ENCODE data around the gene STX1A. TPM values are rescaled to one million over a fixed set of nuclear protein-coding genes. Genes with fewer than 3 reads are reported as not detected.

STX1A gene
- polyA plus RNA-seq, 2 of the 4 experiments (the other 2 are of a cell fraction), result 49.2 to 81.7 TPM

GRCh38 chr7:73690646-73691045 is 28.8 kb downstream of the STX1A start:
- H3K4me1 ChIP-seq, result no peaks in the 10 kb centered on the region
- no peaks in the 10 kb centered on the region for H3K9me3 ChIP-seq
- H3K4me2 ChIP-seq, result no peak overlapping the region
- H3K4me3 ChIP-seq, result no peak overlapping the region
- 93% methylated on average over 7 of the region's 7 CpGs for WGBS (ENCODE audit: missing lambda C conversion rate)
- POLR2A ChIA-PET, result interaction anchor here (2.0 kb wide), 1 partner anchor 11 kb away, joined by 6 read pairs; no protein-coding TSS in a partner anchor
- FAIRE-seq (no peak), ATAC-seq (no peak), DNase-seq (ENCODE audit: low read depth in 1 of 2, low spot score in 1 of 2) (no peak)
- CTCF ChIA-PET, result interaction anchor here (0.6 to 4.0 kb wide), 6 partner anchors 11 to 84 kb away, joined by 3 to 34 read pairs (median 8); no protein-coding TSS in a partner anchor
- H3K27ac ChIP-seq, result no peak overlapping the region
- no peak for TF ChIP-seq ESRRA (IDR thresholded peaks at IDR 0.05; ENCODE audit: borderline replicate concordance, low read length)
- TF ChIP-seq EHMT2 (IDR thresholded peaks at IDR 0.05; ENCODE audit: low read depth), result no peak
- TF ChIP-seq MAFK (IDR thresholded peaks at IDR 0.05; ENCODE audit: partially characterized antibody), result no peak
- TF ChIP-seq HMGXB4 (CRISPR knock-in tag; IDR thresholded peaks at IDR 0.05; ENCODE audit: borderline replicate concordance), result no peak
- no peak for TF ChIP-seq USF2 (IDR thresholded peaks at IDR 0.05)
- TF ChIP-seq RAD21 (conservative IDR thresholded peaks at IDR 0.05 in 1 of 2, IDR thresholded peaks at IDR 0.05 in 1 of 2), result no peak
- no peak for TF ChIP-seq NFE2L2 (conservative IDR thresholded peaks at IDR 0.05; ENCODE audit: low read length)
- no peak for TF ChIP-seq JUN (IDR thresholded peaks at IDR 0.05)
- TF ChIP-seq EP300 (IDR thresholded peaks at IDR 0.05), result no peak
- no peak for TF ChIP-seq MAZ (IDR thresholded peaks at IDR 0.05; ENCODE audit: borderline replicate concordance, low read depth, low read length)
- TF ChIP-seq ZSCAN20 (CRISPR knock-in tag; IDR thresholded peaks at IDR 0.05), result no peak
- TF ChIP-seq PBX3 (IDR thresholded peaks at IDR 0.05), result no peak
- no peak for TF ChIP-seq NR3C1 (IDR thresholded peaks at IDR 0.05)
- no peak for TF ChIP-seq REST (IDR thresholded peaks at IDR 0.05)
- TF ChIP-seq MYC (IDR thresholded peaks at IDR 0.05; ENCODE audit: borderline replicate concordance, low read length), result no peak

- TF ChIP-seq KDM1A (IDR thresholded peaks at IDR 0.05; ENCODE audit: low read depth) (no peak), EP300 (IDR thresholded peaks at IDR 0.05) (no peak), MAX (IDR thresholded peaks at IDR 0.05) (no peak), CBX8 (IDR thresholded peaks at IDR 0.05) (no peak)
- no peaks in the 10 kb centered on the region for H3K9me3 ChIP-seq
- ChIA-PET POLR2A (interaction anchor here (0.7 kb wide), 1 partner anchor 11 kb away, joined by 4 read pairs; no protein-coding TSS in a partner anchor), CTCF (interaction anchor here (1.0 to 4.8 kb wide), 5 partner anchors 10 to 81 kb away, joined by 3 to 19 read pairs (median 3); partner anchors contain the start of gene VPS37D)
- no peak for DNase-seq (ENCODE audit: low read depth in 1 of 2, low spot score in 1 of 2)
- H3K27ac ChIP-seq, result no peak overlapping the region
- 92% methylated on average over 8 of the region's 8 CpGs for WGBS (ENCODE audit: missing lambda C conversion rate)
- FAIRE-seq, result no peak
- H3K4me2 ChIP-seq, result no peak overlapping the region
- H3K4me1 ChIP-seq, result peaks cover 12% of the 10 kb centered on the region; the same call in 1 of the 3 replicates
- H3K4me3 ChIP-seq, result no peak overlapping the region
- no peak for ATAC-seq
These were observed 31.2 kb downstream of the STX1A start for GRCh38 chr7:73688288-73688687.

All from A549 (cell line).